Spleen (tissue), 7 donors: ENCODE results near the gene ZNF804B.

ENCODE experiments used
- CTCF ChIP-seq, 11 experiments: fragments of 200-600 bp in 7 of 11; fragments of 450-650 bp in 4 of 11; sonication (generic) in 4 of 11; IDR thresholded peaks in 8 of 11; conservative IDR thresholded peaks in 3 of 11; 1 replicate in 7 of 11; 2 replicates in 4 of 11; pipeline versions ENCODE4 v1.4.0 to v1.8.0; 2016 to 2021; ENCODE audit warnings: antibody characterized with exemption in 11 of 11, inconsistent platforms in 4 of 11, mild to moderate bottlenecking in 1 of 11
- POLR2A ChIP-seq, 3 donors: fragments of 450-650 bp; IDR thresholded peaks; one replicate each; pipeline ENCODE4 v1.5.1; 2017; ENCODE audit warnings: antibody characterized with exemption in 3 of 3, mild to moderate bottlenecking in 1 of 3
- POLR2AphosphoS5 ChIP-seq, 3 donors: sonication (generic); formaldehyde crosslinking; IDR thresholded peaks; one replicate each; pipeline ENCODE4 v1.5.1; 2017; ENCODE audit warnings: antibody characterized with exemption in 3 of 3
- donor health status: DM: no; HTN: no; CAD: no; lungs with moderate emphysema.
- donor health status: DM: no; HTN: no; CAD: no.
- donor health status: DM: no; HTN: no; CAD: no.

DNA sequence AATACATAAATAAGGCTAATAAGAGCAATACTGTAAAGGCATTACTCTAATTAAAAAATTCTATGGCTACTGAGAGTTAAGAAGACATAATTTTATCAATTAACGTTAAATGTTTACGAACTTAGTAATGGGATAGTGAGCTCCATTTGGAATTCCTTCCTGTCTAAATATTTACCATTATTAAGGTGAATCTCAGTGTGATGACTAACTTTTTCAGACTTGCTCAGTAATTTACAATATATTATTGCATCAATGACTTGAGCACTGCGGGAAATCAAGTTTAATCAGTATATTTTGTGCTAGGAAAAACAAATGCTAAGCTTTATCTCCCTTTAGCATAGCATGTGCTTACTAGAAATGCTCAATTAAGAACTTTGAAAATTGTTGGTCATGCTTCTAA lies 318.5 kb downstream of the ZNF804B start:
- TF ChIP-seq CTCF (IDR thresholded peaks at IDR 0.05 in 8 of 11, conservative IDR thresholded peaks at IDR 0.05 in 3 of 11) (no peak), POLR2AphosphoS5 (IDR thresholded peaks at IDR 0.05) (no peak), POLR2A (IDR thresholded peaks at IDR 0.05) (no peak)
